Measurements from ENCODE around the gene UGP2.

Gene UGP2

GRCh38 chr2:63866009-63866709 lies 24.5 kb downstream of the UGP2 start:
- Mint-ChIP-seq H3K36me3 (ENCODE audit: low read depth) (peaks cover 51% of the 10 kb centered on the region), H3K27ac (peak overlapping the region; percentile 36), H3K9me3 (no peaks in the 10 kb centered on the region), H3K4me1 (ENCODE audit: low read depth) (peaks cover 46% of the 10 kb centered on the region), H3K4me3 (no peak overlapping the region), H3K27me3 (no peaks in the 10 kb centered on the region)

GRCh38 chr2:63870679-63871078 lies 29.0 kb downstream of the UGP2 start:
- peaks cover 4% of the 10 kb centered on the region for H3K9me3 Mint-ChIP-seq
- no peak overlapping the region for H3K4me3 Mint-ChIP-seq
- peaks cover 26% of the 10 kb centered on the region for H3K4me1 Mint-ChIP-seq (ENCODE audit: low read depth)
- no peaks in the 10 kb centered on the region for H3K27me3 Mint-ChIP-seq
- peaks cover 48% of the 10 kb centered on the region for H3K36me3 Mint-ChIP-seq (ENCODE audit: low read depth)
- no peak overlapping the region for H3K27ac Mint-ChIP-seq

GRCh38 chr2:63871864-63872263 lies 30.2 kb downstream of the UGP2 start:
- Mint-ChIP-seq H3K27ac (no peak overlapping the region), H3K36me3 (ENCODE audit: low read depth) (peaks cover 53% of the 10 kb centered on the region), H3K4me3 (no peak overlapping the region), H3K9me3 (peaks cover 4% of the 10 kb centered on the region), H3K4me1 (ENCODE audit: low read depth) (peaks cover 22% of the 10 kb centered on the region), H3K27me3 (no peaks in the 10 kb centered on the region)

GRCh38 chr2:63872571-63873328 lies 31.1 kb downstream of the UGP2 start:
- Mint-ChIP-seq H3K36me3 (ENCODE audit: low read depth) (peaks cover 60% of the 10 kb centered on the region), H3K9me3 (peaks cover 4% of the 10 kb centered on the region), H3K4me1 (ENCODE audit: low read depth) (peaks cover 22% of the 10 kb centered on the region), H3K27me3 (no peaks in the 10 kb centered on the region), H3K27ac (no peak overlapping the region), H3K4me3 (no peak overlapping the region)

GRCh38 chr2:63874204-63875130 lies 32.8 kb downstream of the UGP2 start:
- Mint-ChIP-seq H3K27ac (no peak overlapping the region), H3K27me3 (no peaks in the 10 kb centered on the region), H3K4me3 (no peak overlapping the region), H3K4me1 (ENCODE audit: low read depth) (peaks cover 22% of the 10 kb centered on the region), H3K36me3 (ENCODE audit: low read depth) (peaks cover 57% of the 10 kb centered on the region), H3K9me3 (peaks cover 4% of the 10 kb centered on the region)

- H3K4me3 Mint-ChIP-seq: no peak overlapping the region
- no peak overlapping the region for H3K27ac Mint-ChIP-seq
- peaks cover 22% of the 10 kb centered on the region for H3K4me1 Mint-ChIP-seq (ENCODE audit: low read depth)
- H3K36me3 Mint-ChIP-seq (ENCODE audit: low read depth): peaks cover 56% of the 10 kb centered on the region
- H3K27me3 Mint-ChIP-seq: no peaks in the 10 kb centered on the region
- peaks cover 4% of the 10 kb centered on the region for H3K9me3 Mint-ChIP-seq
Measured at GRCh38 chr2:63875131-63875527, 33.4 kb downstream of the UGP2 start.

GRCh38 chr2:63875559-63876245 lies 34.0 kb downstream of the UGP2 start:
- Mint-ChIP-seq H3K4me1 (ENCODE audit: low read depth) (peaks cover 27% of the 10 kb centered on the region), H3K4me3 (no peak overlapping the region), H3K27ac (no peak overlapping the region), H3K9me3 (peaks cover 4% of the 10 kb centered on the region), H3K27me3 (no peaks in the 10 kb centered on the region), H3K36me3 (ENCODE audit: low read depth) (peaks cover 59% of the 10 kb centered on the region)

GRCh38 chr2:63876311-63876710 lies 34.6 kb downstream of the UGP2 start:
- Mint-ChIP-seq H3K36me3 (ENCODE audit: low read depth) (peaks cover 61% of the 10 kb centered on the region), H3K27ac (no peak overlapping the region), H3K27me3 (no peaks in the 10 kb centered on the region), H3K4me3 (no peak overlapping the region), H3K4me1 (ENCODE audit: low read depth) (peaks cover 33% of the 10 kb centered on the region), H3K9me3 (peaks cover 4% of the 10 kb centered on the region)

GRCh38 chr2:63878486-63878885 lies 36.8 kb downstream of the UGP2 start:
- Mint-ChIP-seq H3K36me3 (ENCODE audit: low read depth) (peaks cover 56% of the 10 kb centered on the region), H3K27me3 (no peaks in the 10 kb centered on the region), H3K4me3 (no peak overlapping the region), H3K9me3 (peaks cover 4% of the 10 kb centered on the region), H3K4me1 (ENCODE audit: low read depth) (peaks cover 51% of the 10 kb centered on the region), H3K27ac (no peak overlapping the region)

- Mint-ChIP-seq H3K27me3 (no peaks in the 10 kb centered on the region), H3K27ac (no peak overlapping the region), H3K36me3 (ENCODE audit: low read depth) (peaks cover 53% of the 10 kb centered on the region), H3K9me3 (no peaks in the 10 kb centered on the region), H3K4me3 (no peak overlapping the region), H3K4me1 (ENCODE audit: low read depth) (peaks cover 42% of the 10 kb centered on the region)
Measured at GRCh38 chr2:63879876-63880433, 38.3 kb downstream of the UGP2 start.

- Mint-ChIP-seq H3K27ac (no peak overlapping the region), H3K9me3 (no peaks in the 10 kb centered on the region), H3K27me3 (no peaks in the 10 kb centered on the region), H3K36me3 (ENCODE audit: low read depth) (peaks cover 49% of the 10 kb centered on the region), H3K4me3 (no peak overlapping the region), H3K4me1 (ENCODE audit: low read depth) (peaks cover 37% of the 10 kb centered on the region)
Measured at GRCh38 chr2:63880625-63881024, 38.9 kb downstream of the UGP2 start.

GRCh38 chr2:63881205-63881604 lies 39.5 kb downstream of the UGP2 start:
- H3K4me1 Mint-ChIP-seq (ENCODE audit: low read depth): peaks cover 33% of the 10 kb centered on the region
- peak overlapping the region; percentile 81 for H3K27ac Mint-ChIP-seq
- no peak overlapping the region for H3K4me3 Mint-ChIP-seq
- no peaks in the 10 kb centered on the region for H3K27me3 Mint-ChIP-seq
- peaks cover 45% of the 10 kb centered on the region for H3K36me3 Mint-ChIP-seq (ENCODE audit: low read depth)
- no peaks in the 10 kb centered on the region for H3K9me3 Mint-ChIP-seq

- H3K27me3 Mint-ChIP-seq: no peaks in the 10 kb centered on the region
- no peak overlapping the region for H3K4me3 Mint-ChIP-seq
- peaks cover 35% of the 10 kb centered on the region for H3K36me3 Mint-ChIP-seq (ENCODE audit: low read depth)
- H3K27ac Mint-ChIP-seq: peak overlapping the region; percentile 86
- peaks cover 29% of the 10 kb centered on the region for H3K4me1 Mint-ChIP-seq (ENCODE audit: low read depth)
- no peaks in the 10 kb centered on the region for H3K9me3 Mint-ChIP-seq
Measured at GRCh38 chr2:63882395-63883105, 40.9 kb downstream of the UGP2 start.

GRCh38 chr2:63886445-63886844 lies 44.7 kb downstream of the UGP2 start:
- Mint-ChIP-seq H3K4me3 (no peak overlapping the region), H3K27ac (no peak overlapping the region)

More at GRCh38 chr2:63886445-63886844, 44.7 kb downstream of the UGP2 start:
- H3K4me1 Mint-ChIP-seq (ENCODE audit: low read depth): peaks cover 17% of the 10 kb centered on the region
- H3K27me3 Mint-ChIP-seq: no peaks in the 10 kb centered on the region
- H3K36me3 Mint-ChIP-seq (ENCODE audit: low read depth): peaks cover 54% of the 10 kb centered on the region
- H3K9me3 Mint-ChIP-seq: no peaks in the 10 kb centered on the region
